Activated T-helper 1 cell treated with anti-CD3 and anti-CD28 coated beads, Interleukin-2, amount 50 U/mL, for 16 hours (primary cell): Measurements from ENCODE around the gene PAF1.
"Not testable (repeated sequence)": the region's sequence is repeated elsewhere in the genome, so short reads cannot be mapped to it uniquely, and the experiment has no call there.

Source experiments
- DNase-seq, 2 donors: peaks; one replicate each; pipeline ENCODE4 v3.0.0-alpha.2; 2020; ENCODE audit warnings: low read depth in 1 of 2, low spot score in 1 of 2

Gene PAF1

GRCh38 chr19:39384839-39385568, 5.9 kb downstream of the PAF1 start:
- DNase-seq: no peak

DNA sequence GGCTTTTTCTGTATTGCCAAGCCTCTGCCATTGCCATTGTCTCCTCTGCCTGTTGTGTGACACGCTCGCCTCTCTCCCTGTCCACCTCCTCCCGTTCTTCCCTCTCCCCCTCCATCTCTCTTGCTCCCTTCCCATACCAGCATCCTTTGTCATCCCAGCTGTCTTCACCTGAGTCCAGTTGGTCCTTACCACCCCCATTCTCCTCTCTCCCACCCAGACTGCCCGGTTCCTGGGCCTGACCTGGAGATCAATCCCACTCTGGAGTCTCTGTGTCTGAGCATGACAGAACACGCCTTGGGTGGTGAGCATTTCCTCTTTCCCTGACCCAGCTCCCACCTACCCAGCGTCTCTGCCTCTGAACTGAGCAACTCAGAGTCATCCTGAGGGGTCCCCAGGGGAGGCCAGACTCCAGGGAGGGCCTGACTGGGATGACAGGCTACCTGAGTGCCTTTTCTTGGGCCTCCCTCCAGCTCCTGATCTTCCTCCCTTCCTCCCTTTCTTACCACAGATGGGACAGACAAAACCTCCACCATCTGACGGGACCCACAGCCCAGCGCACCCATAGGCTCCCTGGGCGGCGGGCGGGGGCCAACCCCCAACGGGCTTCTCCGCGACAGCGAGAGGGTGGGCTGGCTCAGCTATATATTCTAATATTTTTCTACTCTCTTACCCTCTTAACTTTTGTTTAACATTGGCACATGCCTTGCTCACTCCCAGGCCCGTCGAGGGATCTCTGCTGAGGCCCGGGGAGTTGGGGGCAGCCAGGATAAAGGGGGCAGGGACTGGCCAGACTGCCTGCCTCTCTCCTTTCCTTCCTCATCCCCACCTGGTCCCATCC, 7.7 kb downstream of the PAF1 start:
- DNase-seq: no peak

DNA sequence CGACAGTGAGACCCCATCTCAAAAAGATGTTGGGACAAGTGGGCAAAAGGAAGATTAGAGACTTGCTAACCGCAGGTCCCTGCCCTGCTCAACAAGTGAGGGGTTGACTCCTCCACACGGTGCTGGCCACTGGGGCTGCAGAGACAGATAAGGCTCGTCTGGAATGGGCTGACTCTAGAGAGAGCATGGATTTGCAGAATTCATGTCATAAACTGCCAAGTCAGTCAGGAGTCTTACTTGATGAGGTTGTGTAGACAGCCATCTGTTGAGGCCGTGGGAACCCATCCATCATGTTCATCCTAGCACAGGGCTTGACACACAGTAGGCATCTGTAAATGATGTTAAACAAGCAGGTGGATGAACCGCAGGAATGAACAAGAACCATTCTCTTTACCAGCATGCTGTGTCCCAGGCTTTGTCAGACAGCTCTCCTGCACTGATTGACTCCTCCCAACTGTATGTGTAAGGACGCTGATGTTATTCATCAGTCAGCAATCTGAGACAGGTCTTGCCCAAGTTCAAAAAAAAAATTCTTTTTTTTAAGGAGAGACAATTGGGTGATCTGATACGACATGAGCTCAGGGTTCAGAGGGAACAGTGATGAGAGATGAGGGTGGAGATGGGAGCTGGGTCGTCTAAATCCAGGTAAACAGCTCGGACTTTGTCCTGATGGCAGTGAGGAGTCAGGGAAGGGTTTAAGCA, 8.8 kb downstream of the PAF1 start:
- no peak for DNase-seq

DNA sequence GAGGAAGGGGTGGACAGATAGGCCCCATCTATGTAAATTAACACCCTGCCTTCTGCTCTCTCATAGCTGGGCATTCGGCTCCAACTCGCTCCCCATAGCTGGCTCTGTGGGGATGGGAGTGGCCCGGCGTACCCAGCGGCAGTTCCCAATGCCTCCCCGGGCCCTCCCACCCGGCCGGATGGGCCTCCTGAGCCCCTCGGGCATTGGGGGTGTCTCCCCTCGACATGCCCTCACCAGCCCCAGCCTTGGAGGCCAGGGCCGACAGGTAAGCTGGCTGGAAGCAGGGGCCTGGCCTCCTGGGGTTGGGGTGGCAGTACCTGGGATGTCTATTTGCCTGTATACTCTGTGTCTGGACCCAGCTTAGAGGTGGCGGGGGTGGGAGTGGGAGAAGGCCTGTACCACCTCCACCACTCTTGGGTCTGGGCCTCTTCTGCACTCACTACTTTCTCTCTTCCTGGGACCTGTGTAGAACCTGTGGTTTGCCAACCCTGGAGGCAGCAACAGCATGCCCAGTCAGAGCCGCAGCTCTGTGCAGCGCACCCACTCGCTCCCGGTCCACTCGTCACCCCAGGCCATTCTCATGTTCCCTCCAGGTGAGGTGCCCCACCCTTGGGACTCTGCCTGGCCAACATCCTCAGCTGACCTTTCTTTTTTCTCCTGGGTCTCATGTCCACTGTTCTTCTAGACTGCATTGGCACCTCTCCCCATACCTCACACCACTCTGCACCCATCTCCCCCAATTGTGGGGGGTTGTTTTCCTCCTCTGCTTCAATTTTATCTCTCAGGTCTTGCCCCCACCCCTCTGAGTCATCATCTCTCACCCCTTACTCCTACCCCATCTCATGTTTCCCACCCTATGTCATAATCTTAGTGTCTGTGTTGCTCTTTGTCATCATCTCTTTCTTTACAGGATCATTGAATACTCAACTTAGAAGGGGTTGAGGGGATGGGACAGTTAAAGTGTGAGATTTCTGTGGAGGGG, 10.1 kb downstream of the PAF1 start:
- DNase-seq: no peak

DNA sequence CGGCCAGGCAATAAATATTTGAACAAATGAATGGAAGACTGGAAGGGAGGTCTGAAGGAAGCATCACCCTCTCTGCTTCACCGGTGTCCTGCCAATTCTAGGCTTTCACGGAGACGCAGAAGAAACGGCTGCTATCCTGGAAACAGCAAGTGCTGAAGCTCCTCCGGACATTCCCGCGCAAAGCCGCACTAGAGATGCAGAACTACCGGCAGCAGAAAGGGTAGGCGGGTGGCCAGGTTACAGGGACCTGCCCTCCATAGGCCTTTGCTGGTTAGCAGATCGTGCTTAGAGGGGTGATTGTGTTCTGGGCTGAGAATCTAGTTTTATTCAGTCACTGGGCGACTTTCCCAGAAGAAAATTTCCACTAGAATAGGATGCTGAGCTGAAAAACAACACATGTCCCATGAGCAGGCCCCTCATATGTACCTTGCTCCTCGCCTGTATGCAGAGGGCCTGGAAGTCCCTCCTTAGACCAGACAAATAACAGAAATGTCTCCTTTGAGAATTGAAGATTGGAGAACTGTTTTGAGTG, 11.0 kb downstream of the PAF1 start:
- no peak for DNase-seq

DNA sequence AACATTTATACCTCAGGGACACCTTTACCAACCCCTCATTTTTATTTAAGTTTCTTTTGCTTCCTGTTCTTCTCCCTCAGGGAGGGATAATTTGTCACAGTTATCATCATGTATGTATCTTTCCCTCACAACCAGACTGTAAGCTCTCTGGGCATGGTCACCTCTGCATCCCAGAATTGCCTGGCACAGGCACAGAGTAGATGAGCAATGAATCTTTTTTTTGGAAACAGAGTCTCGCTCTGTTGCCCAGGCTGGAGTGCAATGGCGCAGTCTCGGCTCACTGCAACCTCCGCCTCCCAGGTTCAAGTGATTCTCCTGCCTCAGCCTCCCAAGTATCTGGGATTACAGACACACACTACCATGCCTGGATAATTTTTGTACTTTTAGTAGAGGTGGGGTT, 11.5 kb downstream of the PAF1 start:
- not testable (repeated sequence) for DNase-seq

GRCh38 chr19:39377373-39378362, 13.2 kb downstream of the PAF1 start:
- no peak for DNase-seq

- DNase-seq: no peak
These were observed 15.0 kb downstream of the PAF1 start for GRCh38 chr19:39375929-39376328.

DNA sequence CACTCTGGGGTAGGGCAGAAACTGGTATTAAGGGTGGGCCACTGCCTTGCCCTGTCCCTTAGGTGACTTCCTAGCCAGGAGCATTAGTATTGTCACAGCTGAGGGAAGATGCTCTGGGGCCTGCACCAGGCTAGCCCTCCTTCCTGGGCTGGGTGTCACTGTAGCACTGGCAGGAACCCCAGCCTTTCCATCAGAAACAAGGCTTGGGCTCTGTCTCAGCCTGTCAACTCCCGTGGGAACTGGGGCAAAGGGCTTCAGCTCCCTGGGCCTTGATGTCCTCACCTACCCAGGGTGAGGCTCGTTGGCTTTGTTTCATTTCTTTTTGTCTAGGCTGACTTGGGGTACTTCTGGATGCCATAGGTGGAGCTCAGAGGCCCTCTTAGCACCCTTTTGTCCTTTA, 18.0 kb downstream of the PAF1 start:
- no peak for DNase-seq

DNA sequence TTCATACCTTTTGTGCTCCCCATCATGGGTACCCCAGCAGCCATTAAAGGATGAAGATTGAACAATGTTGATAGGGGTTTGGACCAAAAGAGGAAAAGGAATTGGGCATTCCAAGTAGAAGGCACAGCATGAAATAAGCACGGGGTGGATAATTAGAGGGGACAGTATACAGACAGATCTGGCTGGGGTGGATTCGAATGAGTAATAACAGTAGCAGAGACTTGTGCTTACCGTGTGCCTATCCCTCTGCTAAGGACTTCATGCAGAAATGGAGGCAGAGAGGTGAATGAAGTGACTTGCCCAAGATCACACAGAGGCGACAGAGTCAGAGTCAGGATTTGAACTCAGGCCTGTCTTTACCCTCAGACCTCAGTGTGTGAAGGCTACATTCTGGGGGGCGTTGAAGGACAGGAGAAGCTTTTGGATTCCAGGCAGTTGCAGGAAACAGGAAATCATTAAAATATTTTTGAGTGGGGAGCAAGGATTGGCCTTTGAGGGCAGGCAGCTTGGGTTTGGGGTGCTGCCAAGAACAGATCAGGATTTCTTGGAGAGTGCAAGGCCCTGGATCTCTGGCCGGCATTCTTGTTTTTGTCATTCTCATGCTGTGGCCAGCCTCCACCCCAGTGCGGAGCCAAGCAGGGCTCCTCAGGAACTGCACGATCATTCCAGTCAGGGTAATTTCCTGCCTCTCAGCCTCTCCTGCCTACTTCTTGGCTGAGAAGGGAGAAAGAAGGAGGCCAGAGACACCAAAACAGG, 18.7 kb downstream of the PAF1 start:
- DNase-seq: no peak

DNA sequence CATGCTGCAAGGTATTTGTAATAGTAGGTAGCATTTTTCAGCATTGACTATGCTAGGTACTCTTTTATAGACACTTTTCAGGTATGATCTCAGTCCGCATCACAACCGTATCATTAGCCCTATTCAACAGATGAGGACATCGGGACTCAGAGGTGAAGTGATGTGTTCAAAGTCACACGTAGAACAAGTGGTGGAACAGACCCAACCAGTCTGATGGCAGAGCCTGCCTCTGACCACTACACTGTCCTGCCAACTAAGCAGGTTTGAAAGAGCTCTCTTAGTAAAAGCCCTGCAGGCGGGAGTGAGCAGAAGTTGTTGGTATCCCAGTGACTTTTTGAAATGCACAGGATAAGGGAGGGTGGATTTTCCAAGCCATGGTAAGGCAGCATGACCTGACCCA, 20.2 kb downstream of the PAF1 start:
- no peak for DNase-seq

- no peak for DNase-seq
These were observed 21.7 kb downstream of the PAF1 start for GRCh38 chr19:39369200-39369599.

DNA sequence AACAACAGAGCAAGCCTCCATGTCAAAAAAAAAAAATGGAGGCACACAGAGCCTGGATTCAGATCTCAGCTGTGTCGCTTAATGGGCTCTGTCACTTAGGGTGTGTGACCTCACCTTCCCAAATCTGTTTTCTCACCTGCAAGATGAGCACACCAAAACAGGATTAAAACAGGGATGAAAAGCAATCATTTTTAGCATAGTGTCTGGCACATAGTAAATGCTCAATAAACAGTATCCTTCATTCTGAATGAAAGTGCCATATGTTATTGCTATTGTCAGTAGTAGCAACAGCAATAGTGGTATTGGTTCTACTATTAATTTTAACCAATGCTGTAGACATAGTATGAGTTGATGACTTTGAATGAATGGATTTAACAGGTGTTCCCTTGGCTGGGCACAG, 25.4 kb downstream of the PAF1 start:
- no peak for DNase-seq

DNA sequence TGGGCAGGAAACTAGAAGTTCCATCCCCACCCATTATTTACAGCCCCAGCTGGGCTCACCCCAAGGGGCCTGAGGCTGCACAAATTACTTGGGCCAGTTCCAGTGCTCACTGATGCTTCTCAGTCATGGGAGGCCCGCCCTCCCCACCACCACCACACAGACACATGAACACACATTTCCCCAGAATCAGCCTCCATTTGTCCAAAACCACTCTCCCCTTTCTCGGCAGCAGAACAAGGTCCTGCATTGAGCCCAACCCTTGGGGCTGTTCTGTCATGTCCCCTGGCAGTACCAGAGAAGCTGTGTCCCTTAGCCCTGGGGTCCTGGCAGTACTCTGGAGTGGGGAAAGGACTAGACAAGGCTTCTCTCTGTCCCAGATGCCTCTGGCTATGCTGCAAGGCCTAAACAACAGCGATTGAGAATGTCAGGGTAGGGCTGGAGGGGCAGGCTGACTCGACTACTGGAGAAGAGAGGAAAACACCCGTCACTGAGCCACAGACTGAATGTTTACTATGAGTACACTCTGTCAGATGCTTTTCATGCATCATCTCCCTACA, 26.9 kb downstream of the PAF1 start:
- no peak for DNase-seq

GRCh38 chr19:39362682-39363657, 27.9 kb downstream of the PAF1 start:
- DNase-seq: no peak

- no peak for DNase-seq
These were observed 30.3 kb downstream of the PAF1 start for GRCh38 chr19:39360599-39360998.

DNA sequence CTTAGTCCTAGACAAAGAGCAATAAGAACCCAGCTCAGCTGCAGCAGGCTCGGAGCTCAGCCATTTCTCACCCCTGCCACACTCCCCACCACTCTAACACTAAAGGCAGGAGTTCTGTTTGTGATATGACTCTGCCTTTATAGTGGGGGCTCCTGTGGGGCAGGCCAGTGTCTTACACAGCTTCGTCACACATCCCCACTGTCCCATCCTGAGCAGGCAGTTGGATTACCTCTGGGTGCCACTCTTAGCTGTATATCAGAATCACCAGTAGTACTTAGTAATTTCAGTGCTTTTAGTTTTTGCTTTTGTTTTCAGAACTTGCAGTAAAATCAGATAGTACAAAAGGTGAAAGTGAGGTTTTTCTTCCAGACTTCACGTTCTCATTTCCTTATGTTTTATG, 31.9 kb downstream of the PAF1 start:
- DNase-seq: no peak
